Stimulated activated CD4-positive, alpha-beta T cell treated with anti-CD3 and anti-CD28 coated beads, Interleukin-12 subunit alpha, Interleukin-12 subunit beta, amount 100 ng/mL, for 4 hours (primary cell): ENCODE measurements around the gene TYRO3.
"Not testable (repeated sequence)": the region's sequence is repeated elsewhere in the genome, so short reads cannot be mapped to it uniquely, and the experiment has no call there.

Source experiments
- DNase-seq: peaks from one replicate; pipeline ENCODE4 v3.0.0-alpha.2; 2020

TYRO3 gene

GRCh38 chr15:41577863-41578735, 19.1 kb downstream of the TYRO3 start:
- DNase-seq: no peak

- no peak for DNase-seq
Measured at GRCh38 chr15:41578736-41579383, 19.8 kb downstream of the TYRO3 start.

GRCh38 chr15:41581110-41581509, 22.1 kb downstream of the TYRO3 start:
- no peak for DNase-seq

- DNase-seq: no peak
Measured at GRCh38 chr15:41583795-41584194, 24.8 kb downstream of the TYRO3 start.

- DNase-seq: no peak
Measured at GRCh38 chr15:41584636-41585126, 25.7 kb downstream of the TYRO3 start.

- peak; percentile 34 for DNase-seq
Measured at GRCh38 chr15:41585127-41586047, 26.4 kb downstream of the TYRO3 start.

- DNase-seq: not testable (repeated sequence)
Measured at GRCh38 chr15:41586531-41587282, 27.7 kb downstream of the TYRO3 start.

- not testable (repeated sequence) for DNase-seq
Measured at GRCh38 chr15:41589018-41589417, 30.0 kb downstream of the TYRO3 start.

GRCh38 chr15:41589571-41589970, 30.6 kb downstream of the TYRO3 start:
- not testable (repeated sequence) for DNase-seq

GRCh38 chr15:41591217-41591616, 32.2 kb downstream of the TYRO3 start:
- not testable (repeated sequence) for DNase-seq

GRCh38 chr15:41592718-41593117, 33.7 kb downstream of the TYRO3 start:
- DNase-seq: not testable (repeated sequence)

- DNase-seq: no peak
Measured at GRCh38 chr15:41594801-41595746, 36.1 kb downstream of the TYRO3 start.

- DNase-seq: no peak
Measured at GRCh38 chr15:41596972-41597371, 38.0 kb downstream of the TYRO3 start.

- DNase-seq: no peak
Measured at GRCh38 chr15:41597787-41598186, 38.8 kb downstream of the TYRO3 start.

- no peak for DNase-seq
Measured at GRCh38 chr15:41599061-41599460, 40.0 kb downstream of the TYRO3 start.

GRCh38 chr15:41603411-41603935, 44.5 kb downstream of the TYRO3 start:
- no peak for DNase-seq

- peak; percentile 41 for DNase-seq
Measured at GRCh38 chr15:41603941-41604911, 45.2 kb downstream of the TYRO3 start.

GRCh38 chr15:41605566-41605965, 46.6 kb downstream of the TYRO3 start:
- no peak for DNase-seq

GRCh38 chr15:41606997-41607396, 48.0 kb downstream of the TYRO3 start:
- no peak for DNase-seq
